Liver (tissue), 9 donors: Measurements from ENCODE around the gene LRRC15. TPM values are rescaled to one million over a fixed set of nuclear protein-coding genes. Genes with fewer than 3 reads are reported as not detected.

Experiments used
- DNase-seq: peaks from one replicate; pipeline ENCODE4 v3.0.0-alpha.2; 2017; ENCODE audit warnings: low spot score
- H3K27ac ChIP-seq, 2 donors: one replicate each; pipeline ENCODE4 v1.7.0; 2013; ENCODE audit warnings: inconsistent platforms in 2 of 2, low read length in 2 of 2, control low read depth in 1 of 2, low read depth in 1 of 2, mild to moderate bottlenecking in 1 of 2
- H3K27me3 ChIP-seq, 4 donors: one replicate each; pipeline versions ENCODE4 v1.6.1 to v1.7.0; 2013; ENCODE audit warnings: low read length in 3 of 4, inconsistent platforms in 1 of 4, mild to moderate bottlenecking in 1 of 4, moderate library complexity in 1 of 4; ENCODE audit not compliant: control insufficient read depth in 4 of 4, insufficient read depth in 4 of 4
- H3K36me3 ChIP-seq, 4 donors: one replicate each; pipeline versions ENCODE4 v1.6.1 to v1.7.0; 2013; ENCODE audit warnings: low read length in 3 of 4, mild to moderate bottlenecking in 3 of 4, low read depth in 1 of 4, moderate library complexity in 1 of 4; ENCODE audit not compliant: control insufficient read depth in 4 of 4, insufficient read depth in 3 of 4
- H3K4me1 ChIP-seq, 4 donors: one replicate each; pipeline versions ENCODE4 v1.6.1 to v1.7.0; 2013; ENCODE audit warnings: low read length in 3 of 4, mild to moderate bottlenecking in 3 of 4, moderate library complexity in 1 of 4; ENCODE audit not compliant: control insufficient read depth in 4 of 4, insufficient read depth in 4 of 4
- H3K4me3 ChIP-seq, 3 donors: one replicate each; pipeline versions ENCODE4 v1.6.1 to v1.7.0; 2013; ENCODE audit warnings: low read length in 3 of 3, control low read depth in 1 of 3, low read depth in 1 of 3, mild to moderate bottlenecking in 1 of 3
- H3K9ac ChIP-seq, 2 donors: one replicate each; pipeline ENCODE4 v1.7.0; 2013; ENCODE audit warnings: low read length in 2 of 2, mild to moderate bottlenecking in 2 of 2, moderate library complexity in 2 of 2, control low read depth in 1 of 2, low read depth in 1 of 2
- H3K9me3 ChIP-seq, 4 donors: one replicate each; pipeline versions ENCODE4 v1.6.1 to v1.7.0; 2013; ENCODE audit warnings: low read length in 3 of 4; ENCODE audit not compliant: control insufficient read depth in 4 of 4
- EGR1 ChIP-seq, 2 donors: IDR thresholded peaks; 2 replicates each; pipeline ENCODE4 v1.6.1; 2016 to 2018; ENCODE audit warnings: antibody characterized with exemption in 2 of 2, low read depth in 2 of 2
- FOXA1 ChIP-seq: IDR thresholded peaks from 2 replicates; pipeline ENCODE4 v1.6.1; 2016; ENCODE audit warnings: antibody characterized with exemption
- FOXA2 ChIP-seq: IDR thresholded peaks from 2 replicates; pipeline ENCODE4 v1.6.1; 2016; ENCODE audit warnings: antibody characterized with exemption
- GABPA ChIP-seq, 2 donors: IDR thresholded peaks in 1 of 2; conservative IDR thresholded peaks in 1 of 2; 2 replicates each; pipeline ENCODE4 v1.6.1; 2016; ENCODE audit warnings: antibody characterized with exemption in 2 of 2, mild to moderate bottlenecking in 1 of 2, moderate library complexity in 1 of 2
- HNF4A ChIP-seq, 2 donors: conservative IDR thresholded peaks; 2 replicates each; pipeline ENCODE4 v1.6.1; 2016; ENCODE audit warnings: antibody characterized with exemption in 2 of 2, mild to moderate bottlenecking in 2 of 2
- HNF4G ChIP-seq: IDR thresholded peaks from 2 replicates; pipeline ENCODE4 v1.6.1; 2016; ENCODE audit warnings: antibody characterized with exemption
- NR2F2 ChIP-seq: IDR thresholded peaks from 2 replicates; pipeline ENCODE4 v1.6.1; 2016; ENCODE audit warnings: antibody characterized with exemption
- SP1 ChIP-seq: IDR thresholded peaks from 2 replicates; pipeline ENCODE4 v1.6.1; 2018; ENCODE audit warnings: antibody characterized with exemption, mild to moderate bottlenecking
- TAF1 ChIP-seq: conservative IDR thresholded peaks from 2 replicates; pipeline ENCODE4 v1.6.1; 2016; ENCODE audit warnings: antibody characterized with exemption, mild to moderate bottlenecking
- YY1 ChIP-seq: IDR thresholded peaks from 2 replicates; pipeline ENCODE4 v1.6.1; 2016; ENCODE audit warnings: antibody characterized with exemption, mild to moderate bottlenecking
- WGBS: extraction: QIAGEN DNeasy Blood & Tissue Kit; methylation state at CpG from one replicate; pipeline ENCODE4 v1.1.7; 2013; 5-methylcytosine and 5-hydroxymethylcytosine counted together
- polyA plus RNA-seq, 2 donors: library from polyadenylated mRNA; stranded (reverse) in 1 of 2; unstranded in 1 of 2; fragments of 200-250 nt in 1 of 2; fragments of >200 nt in 1 of 2; fragmentation: Nextera tagmentation in 1 of 2; extraction: Ambion mirVana in 1 of 2; gene quantifications; one replicate each; pipeline versions ENCODE4 v1.2.1 to v1.2.3, GENCODE V29; 2013 to 2015
- total RNA-seq, 2 donors: library from RNA; depleted of rRNA; stranded (reverse); fragments of >200 nt; gene quantifications; one replicate each; pipeline ENCODE4 v1.2.3, GENCODE V29; 2014
- TF ChIP-seq, protein P1 (sequence below): IDR thresholded peaks from 2 replicates; pipeline ENCODE4 v1.6.1; 2016; ENCODE audit warnings: antibody characterized with exemption
- TF ChIP-seq, protein P2 (sequence below): IDR thresholded peaks from 2 replicates; pipeline ENCODE4 v1.6.1; 2016; ENCODE audit warnings: antibody characterized with exemption
- TF ChIP-seq, protein P3 (sequence below): IDR thresholded peaks from 2 replicates; pipeline ENCODE4 v1.6.1; 2016; ENCODE audit warnings: antibody characterized with exemption
- TF ChIP-seq, protein P4 (sequence below): fragments of 150-350 bp; IDR thresholded peaks from 2 replicates; pipeline ENCODE4 v1.5.1; 2017; ENCODE audit warnings: improper control_type of control experiment, low read depth, low read length; ENCODE audit not compliant: missing input control
- TF ChIP-seq, protein P5 (sequence below): IDR thresholded peaks from 2 replicates; pipeline ENCODE4 v1.6.1; 2016; ENCODE audit warnings: antibody characterized with exemption, mild to moderate bottlenecking
- donor health status: healthy.
- donor health status: healthy.
- donor health status: healthy.
- donor health status: healthy.
- donor health status: healthy.

Gene LRRC15
- total and polyA plus RNA-seq, 4 donors: 0.03 to 0.08 (median 0.05) TPM; not detected in 1

DNA sequence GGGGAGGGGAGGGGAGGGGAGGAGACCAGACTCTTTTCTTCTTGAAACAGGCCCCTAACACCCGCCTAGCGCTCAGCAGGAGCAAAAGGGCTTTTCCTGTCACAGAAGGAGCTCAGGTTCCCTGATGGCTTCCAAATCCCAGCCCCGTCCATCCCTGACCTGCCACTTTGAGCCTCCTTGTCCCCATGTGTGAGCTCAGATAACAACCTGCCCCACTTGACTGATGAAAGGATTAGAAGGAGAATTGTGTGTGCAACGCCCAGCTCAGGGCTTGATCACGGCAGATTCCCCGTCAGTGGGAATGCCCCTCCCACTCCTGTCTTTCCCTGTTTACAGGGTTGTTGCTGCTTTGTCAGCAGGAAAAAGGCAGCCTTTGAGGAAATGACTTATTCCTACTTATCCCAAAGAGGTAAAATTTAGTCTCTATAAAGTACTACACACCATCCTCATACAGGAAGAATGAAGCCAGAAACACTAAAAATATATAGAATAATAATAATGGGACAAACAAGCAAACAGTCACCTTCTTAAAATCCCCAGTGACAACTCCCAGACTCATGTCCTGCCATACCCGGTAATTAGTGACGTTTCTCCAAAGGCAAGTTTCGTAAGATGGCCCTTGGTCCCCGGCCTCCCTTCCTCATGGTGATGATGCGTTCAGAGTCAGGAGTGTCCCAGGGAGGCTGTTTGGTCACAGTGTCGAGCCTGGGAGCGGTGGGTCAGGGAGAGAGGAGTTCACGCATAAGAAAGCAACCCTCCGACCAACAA lies 6.1 kb upstream of the LRRC15 start (continued):
- no peak for TF ChIP-seq NR2F2

DNA sequence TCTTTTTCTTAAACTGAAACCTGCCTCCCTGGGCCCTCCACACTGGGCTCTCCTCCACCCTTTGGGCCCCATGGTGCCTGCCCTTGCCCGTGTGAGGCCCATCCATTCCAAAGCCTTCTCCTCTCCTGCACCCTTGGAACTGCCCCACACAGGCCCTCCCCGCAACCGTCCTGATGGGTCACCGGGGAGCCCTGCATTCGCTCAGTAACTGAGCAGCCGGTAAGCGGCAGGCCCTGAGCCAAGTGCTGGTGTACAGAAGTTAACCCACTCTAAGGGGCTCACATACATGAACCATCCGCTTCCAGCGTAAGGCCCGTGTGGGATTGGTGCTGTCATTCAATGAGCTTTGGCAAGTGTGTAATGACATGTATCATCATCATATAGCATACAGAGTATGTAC lies 5.4 kb upstream of the LRRC15 start:
- Histone ChIP-seq H3K27me3 (peaks cover 0 to 2% (median 0%) of the 10 kb centered on the region in 4 donors), H3K27ac (no peak overlapping the region), H3K36me3 (no peaks in the 10 kb centered on the region), H3K4me1 (no peaks in the 10 kb centered on the region), H3K9me3 (no peaks in the 10 kb centered on the region), H3K9ac (no peak overlapping the region), H3K4me3 (no peak overlapping the region)
- no peak for DNase-seq
- WGBS: 92% methylated on average over 10 of the region's 10 CpGs
- TF ChIP-seq, protein P1, sequence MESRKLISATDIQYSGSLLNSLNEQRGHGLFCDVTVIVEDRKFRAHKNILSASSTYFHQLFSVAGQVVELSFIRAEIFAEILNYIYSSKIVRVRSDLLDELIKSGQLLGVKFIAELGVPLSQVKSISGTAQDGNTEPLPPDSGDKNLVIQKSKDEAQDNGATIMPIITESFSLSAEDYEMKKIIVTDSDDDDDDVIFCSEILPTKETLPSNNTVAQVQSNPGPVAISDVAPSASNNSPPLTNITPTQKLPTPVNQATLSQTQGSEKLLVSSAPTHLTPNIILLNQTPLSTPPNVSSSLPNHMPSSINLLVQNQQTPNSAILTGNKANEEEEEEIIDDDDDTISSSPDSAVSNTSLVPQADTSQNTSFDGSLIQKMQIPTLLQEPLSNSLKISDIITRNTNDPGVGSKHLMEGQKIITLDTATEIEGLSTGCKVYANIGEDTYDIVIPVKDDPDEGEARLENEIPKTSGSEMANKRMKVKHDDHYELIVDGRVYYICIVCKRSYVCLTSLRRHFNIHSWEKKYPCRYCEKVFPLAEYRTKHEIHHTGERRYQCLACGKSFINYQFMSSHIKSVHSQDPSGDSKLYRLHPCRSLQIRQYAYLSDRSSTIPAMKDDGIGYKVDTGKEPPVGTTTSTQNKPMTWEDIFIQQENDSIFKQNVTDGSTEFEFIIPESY: no peak
- TF ChIP-seq, protein P2, sequence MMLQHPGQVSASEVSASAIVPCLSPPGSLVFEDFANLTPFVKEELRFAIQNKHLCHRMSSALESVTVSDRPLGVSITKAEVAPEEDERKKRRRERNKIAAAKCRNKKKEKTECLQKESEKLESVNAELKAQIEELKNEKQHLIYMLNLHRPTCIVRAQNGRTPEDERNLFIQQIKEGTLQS: no peak
- TF ChIP-seq NR2F2 (no peak), EGR1 (IDR thresholded peaks at IDR 0.05; ENCODE audit: low read depth in 2 of 2) (no peak), GABPA (IDR thresholded peaks at IDR 0.05 in 1 of 2, conservative IDR thresholded peaks at IDR 0.05 in 1 of 2) (no peak), FOXA1 (no peak)
- TF ChIP-seq, protein P3, sequence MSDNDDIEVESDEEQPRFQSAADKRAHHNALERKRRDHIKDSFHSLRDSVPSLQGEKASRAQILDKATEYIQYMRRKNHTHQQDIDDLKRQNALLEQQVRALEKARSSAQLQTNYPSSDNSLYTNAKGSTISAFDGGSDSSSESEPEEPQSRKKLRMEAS: no peak

DNA sequence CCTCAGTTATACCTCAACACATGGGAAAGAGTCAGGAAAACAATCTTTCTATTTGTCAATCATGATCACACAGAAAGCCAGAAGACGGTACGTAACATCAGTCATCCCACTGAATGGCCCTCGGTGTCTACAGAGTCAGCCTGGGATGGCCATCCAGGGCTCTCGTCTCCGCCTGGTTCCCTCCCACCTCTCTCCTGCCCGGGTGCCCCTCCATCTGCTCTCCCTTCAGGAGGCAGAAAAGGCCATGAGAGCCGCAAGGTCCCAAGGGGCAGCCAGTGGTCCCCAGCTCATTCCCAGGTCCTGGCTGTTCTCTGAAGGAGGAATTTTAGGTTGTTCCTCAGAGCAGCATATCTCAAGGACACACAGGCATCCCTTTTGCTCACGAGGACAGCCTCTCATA lies 4.4 kb upstream of the LRRC15 start:
- peaks cover 0 to 2% (median 0%) of the 10 kb centered on the region in 4 donors for H3K4me1 ChIP-seq
- H3K9me3 ChIP-seq: no peaks in the 10 kb centered on the region
- no peak overlapping the region for H3K4me3 ChIP-seq
- no peak for DNase-seq
- 82% methylated on average over 8 of the region's 8 CpGs for WGBS
- no peaks in the 10 kb centered on the region for H3K36me3 ChIP-seq
- H3K27me3 ChIP-seq: peaks cover 0 to 3% (median 2%) of the 10 kb centered on the region in 4 donors
- H3K9ac ChIP-seq: no peak overlapping the region
- no peak overlapping the region for H3K27ac ChIP-seq
- no peak for TF ChIP-seq FOXA2

DNA sequence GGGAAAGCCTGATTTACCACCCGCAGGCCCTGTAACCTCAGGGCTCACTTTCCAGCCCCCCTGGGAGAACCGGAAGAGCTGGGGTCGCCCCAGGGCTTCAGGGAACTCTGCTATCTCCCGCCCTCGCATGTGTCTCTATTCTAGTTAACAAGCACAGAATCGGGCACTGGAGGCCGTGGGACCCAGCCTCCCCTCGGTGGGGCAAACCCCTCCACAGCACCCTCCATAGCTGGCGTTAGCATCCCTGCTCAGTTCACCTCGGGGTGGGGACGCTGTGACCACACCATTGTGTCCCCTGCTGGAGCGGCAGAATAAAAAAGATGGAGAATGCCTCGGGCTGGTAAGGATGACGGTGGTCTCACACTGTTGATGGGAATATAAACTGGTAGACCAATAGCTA lies 3.5 kb upstream of the LRRC15 start:
- Histone ChIP-seq H3K9ac (no peak overlapping the region), H3K9me3 (no peaks in the 10 kb centered on the region), H3K4me1 (peaks cover 0 to 2% (median 0%) of the 10 kb centered on the region in 4 donors), H3K36me3 (no peaks in the 10 kb centered on the region), H3K27me3 (peaks cover 0 to 4% (median 2%) of the 10 kb centered on the region in 4 donors), H3K4me3 (no peak overlapping the region), H3K27ac (no peak overlapping the region)
- WGBS: 89% methylated on average over 14 of the region's 14 CpGs
- no peak for DNase-seq
- TF ChIP-seq, protein P3: no peak
- TF ChIP-seq TAF1: no peak
- no peak for TF ChIP-seq YY1
- TF ChIP-seq, protein P4, sequence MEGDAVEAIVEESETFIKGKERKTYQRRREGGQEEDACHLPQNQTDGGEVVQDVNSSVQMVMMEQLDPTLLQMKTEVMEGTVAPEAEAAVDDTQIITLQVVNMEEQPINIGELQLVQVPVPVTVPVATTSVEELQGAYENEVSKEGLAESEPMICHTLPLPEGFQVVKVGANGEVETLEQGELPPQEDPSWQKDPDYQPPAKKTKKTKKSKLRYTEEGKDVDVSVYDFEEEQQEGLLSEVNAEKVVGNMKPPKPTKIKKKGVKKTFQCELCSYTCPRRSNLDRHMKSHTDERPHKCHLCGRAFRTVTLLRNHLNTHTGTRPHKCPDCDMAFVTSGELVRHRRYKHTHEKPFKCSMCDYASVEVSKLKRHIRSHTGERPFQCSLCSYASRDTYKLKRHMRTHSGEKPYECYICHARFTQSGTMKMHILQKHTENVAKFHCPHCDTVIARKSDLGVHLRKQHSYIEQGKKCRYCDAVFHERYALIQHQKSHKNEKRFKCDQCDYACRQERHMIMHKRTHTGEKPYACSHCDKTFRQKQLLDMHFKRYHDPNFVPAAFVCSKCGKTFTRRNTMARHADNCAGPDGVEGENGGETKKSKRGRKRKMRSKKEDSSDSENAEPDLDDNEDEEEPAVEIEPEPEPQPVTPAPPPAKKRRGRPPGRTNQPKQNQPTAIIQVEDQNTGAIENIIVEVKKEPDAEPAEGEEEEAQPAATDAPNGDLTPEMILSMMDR: no peak
- TF ChIP-seq, protein P5, sequence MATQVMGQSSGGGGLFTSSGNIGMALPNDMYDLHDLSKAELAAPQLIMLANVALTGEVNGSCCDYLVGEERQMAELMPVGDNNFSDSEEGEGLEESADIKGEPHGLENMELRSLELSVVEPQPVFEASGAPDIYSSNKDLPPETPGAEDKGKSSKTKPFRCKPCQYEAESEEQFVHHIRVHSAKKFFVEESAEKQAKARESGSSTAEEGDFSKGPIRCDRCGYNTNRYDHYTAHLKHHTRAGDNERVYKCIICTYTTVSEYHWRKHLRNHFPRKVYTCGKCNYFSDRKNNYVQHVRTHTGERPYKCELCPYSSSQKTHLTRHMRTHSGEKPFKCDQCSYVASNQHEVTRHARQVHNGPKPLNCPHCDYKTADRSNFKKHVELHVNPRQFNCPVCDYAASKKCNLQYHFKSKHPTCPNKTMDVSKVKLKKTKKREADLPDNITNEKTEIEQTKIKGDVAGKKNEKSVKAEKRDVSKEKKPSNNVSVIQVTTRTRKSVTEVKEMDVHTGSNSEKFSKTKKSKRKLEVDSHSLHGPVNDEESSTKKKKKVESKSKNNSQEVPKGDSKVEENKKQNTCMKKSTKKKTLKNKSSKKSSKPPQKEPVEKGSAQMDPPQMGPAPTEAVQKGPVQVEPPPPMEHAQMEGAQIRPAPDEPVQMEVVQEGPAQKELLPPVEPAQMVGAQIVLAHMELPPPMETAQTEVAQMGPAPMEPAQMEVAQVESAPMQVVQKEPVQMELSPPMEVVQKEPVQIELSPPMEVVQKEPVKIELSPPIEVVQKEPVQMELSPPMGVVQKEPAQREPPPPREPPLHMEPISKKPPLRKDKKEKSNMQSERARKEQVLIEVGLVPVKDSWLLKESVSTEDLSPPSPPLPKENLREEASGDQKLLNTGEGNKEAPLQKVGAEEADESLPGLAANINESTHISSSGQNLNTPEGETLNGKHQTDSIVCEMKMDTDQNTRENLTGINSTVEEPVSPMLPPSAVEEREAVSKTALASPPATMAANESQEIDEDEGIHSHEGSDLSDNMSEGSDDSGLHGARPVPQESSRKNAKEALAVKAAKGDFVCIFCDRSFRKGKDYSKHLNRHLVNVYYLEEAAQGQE: no peak
- TF ChIP-seq SP1: no peak
- TF ChIP-seq, protein P2: no peak
- no peak for TF ChIP-seq FOXA2
- no peak for TF ChIP-seq EGR1 (IDR thresholded peaks at IDR 0.05; ENCODE audit: low read depth in 2 of 2)
- no peak for TF ChIP-seq HNF4G
- TF ChIP-seq HNF4A (conservative IDR thresholded peaks at IDR 0.05): no peak
